NCI-H2171 (cell line): ENCODE measurements around the gene AGTR1.

Source experiments
- DNase-seq: peaks from one replicate; lab custom pipeline; 2025; lab: John Stamatoyannopoulos, UW

Gene AGTR1

GRCh38 chr3:148697306-148698189, at the start of gene AGTR1:
Gene AGTR1, plus strand, starts transcription at chr3:148697903. Its CDS starts 43,133 bp downstream, at chr3:148741036.
- DNase-seq: no peak

GRCh38 chr3:148648685-148649352, 48.9 kb upstream of the AGTR1 start:
- no peak for DNase-seq

GRCh38 chr3:148651549-148651948, 46.2 kb upstream of the AGTR1 start:
- DNase-seq: no peak

DNA sequence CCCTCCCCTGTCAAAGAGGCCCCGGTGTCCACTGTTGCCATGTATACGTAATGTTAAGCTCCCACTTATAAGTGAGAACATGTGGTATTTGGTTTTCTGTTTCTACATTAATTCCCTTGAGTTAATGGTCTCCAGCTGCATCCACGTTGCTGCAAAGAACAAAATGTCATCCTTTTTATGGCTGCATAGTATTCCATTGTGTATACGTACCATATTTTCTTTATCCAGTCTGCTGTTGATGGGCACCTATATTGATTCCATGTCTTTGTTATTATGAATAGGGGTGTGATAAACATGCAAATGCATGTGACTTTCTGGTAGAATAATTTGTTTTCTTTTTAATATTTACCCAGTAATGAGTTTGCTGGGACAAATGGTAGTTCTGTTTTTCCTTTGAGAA, 43.3 kb upstream of the AGTR1 start:
- DNase-seq: no peak

GRCh38 chr3:148657470-148657869, 40.2 kb upstream of the AGTR1 start:
- DNase-seq: no peak

GRCh38 chr3:148659512-148659911, 38.2 kb upstream of the AGTR1 start:
- DNase-seq: no peak

- DNase-seq: no peak
Observed at GRCh38 chr3:148680289-148680688, 17.4 kb upstream of the AGTR1 start.

DNA sequence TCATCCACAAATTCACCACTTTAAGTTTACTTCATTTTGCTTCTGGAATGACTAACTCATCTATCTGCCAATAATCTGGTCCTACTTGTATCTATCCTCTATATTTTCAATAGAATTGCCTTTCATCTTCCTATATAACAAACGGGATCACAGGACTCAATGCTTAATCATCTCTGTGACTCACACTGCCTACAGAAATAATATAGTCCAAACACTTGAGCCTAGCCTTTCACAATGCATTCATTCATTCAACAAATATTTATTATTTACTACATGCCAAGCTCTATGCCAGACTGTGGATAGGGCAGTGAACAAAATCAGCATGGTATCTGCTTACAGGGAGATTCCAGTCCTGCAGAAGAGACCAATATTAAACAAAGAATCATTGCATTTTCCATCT, 16.6 kb upstream of the AGTR1 start:
- no peak for DNase-seq

DNA sequence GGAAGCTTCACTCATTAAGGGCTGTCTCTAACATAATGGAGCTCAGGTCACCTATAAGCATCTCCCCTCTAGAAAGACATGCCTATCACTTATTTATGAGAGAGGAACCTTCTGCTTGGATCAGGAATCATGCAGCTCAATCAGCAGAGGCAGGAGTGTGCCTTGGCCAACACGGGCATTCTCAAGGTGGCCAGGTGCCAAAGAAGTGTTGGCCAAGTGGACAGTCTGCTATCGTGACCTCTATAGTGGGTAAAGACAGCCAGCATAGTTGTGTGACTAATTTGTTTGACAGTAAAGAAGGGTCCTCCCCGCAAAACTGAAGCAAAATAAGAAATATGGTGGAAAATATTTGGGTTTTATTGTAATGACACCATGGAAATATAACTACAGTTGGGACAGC, 14.7 kb upstream of the AGTR1 start:
- DNase-seq: no peak

DNA sequence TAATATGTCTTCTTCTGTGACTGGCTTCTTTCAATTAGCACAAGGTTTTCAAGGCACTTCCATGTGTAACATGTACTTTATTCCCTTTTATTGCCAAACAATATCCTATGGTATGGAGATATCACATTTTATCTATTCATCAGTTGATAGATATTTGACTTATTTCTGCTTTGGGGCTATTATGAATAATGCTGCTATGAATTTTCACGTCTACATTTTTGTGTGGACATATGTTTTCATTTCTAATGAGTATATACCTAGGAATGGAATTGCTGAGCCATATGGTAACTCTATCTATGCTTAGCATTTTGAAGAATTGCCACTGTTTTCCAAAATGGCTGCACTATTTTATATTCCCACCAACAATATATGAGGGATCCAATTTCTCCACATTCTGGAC, 3.6 kb upstream of the AGTR1 start:
- DNase-seq: no peak

GRCh38 chr3:148698190-148698810, 597 bp downstream of the AGTR1 start:
- no peak for DNase-seq

DNA sequence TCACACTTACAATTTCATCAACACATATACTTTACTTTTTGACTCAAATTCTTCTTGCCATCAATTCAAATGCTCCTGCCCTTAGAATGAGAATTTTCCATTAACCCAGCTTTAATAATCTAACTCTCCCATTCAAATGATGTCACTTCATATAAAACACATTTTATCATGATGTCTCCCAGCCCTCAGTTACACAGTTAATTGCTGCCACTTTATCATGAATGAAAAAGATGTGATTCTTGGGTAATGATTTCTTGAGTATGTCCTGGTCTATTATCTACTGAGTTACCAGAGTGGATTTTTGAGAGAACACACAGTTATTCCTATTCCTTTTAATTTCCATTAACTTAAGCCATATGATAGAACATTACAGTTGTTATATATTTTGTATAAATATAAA, 7.6 kb downstream of the AGTR1 start:
- no peak for DNase-seq

GRCh38 chr3:148707601-148708380, 10.1 kb downstream of the AGTR1 start:
- DNase-seq: no peak

DNA sequence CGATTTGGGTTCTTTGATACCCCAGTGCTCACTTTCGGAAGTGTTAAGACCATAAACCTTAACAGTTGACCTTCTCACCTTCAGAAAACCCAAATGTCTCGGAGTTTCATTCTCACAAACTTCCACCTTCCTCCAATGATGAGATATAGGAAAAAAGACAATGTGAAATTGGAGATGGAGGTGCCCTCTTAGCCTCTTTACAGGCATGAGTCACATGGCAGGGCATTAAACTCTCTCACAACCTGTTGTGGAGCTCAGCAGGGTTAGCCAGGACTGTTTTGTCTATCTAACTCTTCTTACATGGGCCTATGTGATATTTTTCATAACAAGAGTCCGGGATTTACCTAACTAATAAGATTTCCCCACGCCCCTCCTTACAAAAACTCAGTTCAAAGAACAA, 10.7 kb downstream of the AGTR1 start:
- no peak for DNase-seq

DNA sequence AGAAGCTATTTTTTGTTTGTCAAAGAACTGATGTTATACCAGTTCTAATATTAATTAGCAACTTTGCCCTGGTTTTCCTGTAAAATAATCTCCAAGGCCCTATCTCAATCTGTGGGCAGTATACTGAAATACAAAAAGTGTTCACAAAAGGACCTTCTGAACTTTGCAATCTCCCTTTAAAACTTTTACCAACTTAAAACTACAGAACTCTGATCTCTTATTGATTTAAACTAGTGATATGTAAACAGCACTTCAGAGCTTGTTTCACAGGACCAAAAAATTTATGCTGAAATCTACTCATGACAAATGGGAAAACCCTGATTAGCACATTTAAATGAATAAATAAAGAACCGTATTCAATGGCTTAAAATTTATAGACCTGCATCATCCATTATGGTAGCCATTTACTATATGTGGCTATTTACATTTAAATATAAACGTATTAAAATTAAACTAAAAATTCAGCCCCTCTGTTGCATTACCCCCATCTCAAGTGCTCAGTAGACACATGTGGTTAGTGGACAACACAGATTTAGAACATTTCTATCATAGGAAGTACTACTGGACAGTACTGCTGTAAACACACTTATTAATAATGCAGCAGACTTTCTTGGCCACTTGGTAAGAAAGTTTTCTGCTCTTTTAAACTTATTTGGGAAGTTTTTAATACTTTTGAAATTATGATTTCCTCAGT, 12.0 kb downstream of the AGTR1 start:
- DNase-seq: no peak

- DNase-seq: no peak
Observed at GRCh38 chr3:148710665-148711064, 13.0 kb downstream of the AGTR1 start.

DNA sequence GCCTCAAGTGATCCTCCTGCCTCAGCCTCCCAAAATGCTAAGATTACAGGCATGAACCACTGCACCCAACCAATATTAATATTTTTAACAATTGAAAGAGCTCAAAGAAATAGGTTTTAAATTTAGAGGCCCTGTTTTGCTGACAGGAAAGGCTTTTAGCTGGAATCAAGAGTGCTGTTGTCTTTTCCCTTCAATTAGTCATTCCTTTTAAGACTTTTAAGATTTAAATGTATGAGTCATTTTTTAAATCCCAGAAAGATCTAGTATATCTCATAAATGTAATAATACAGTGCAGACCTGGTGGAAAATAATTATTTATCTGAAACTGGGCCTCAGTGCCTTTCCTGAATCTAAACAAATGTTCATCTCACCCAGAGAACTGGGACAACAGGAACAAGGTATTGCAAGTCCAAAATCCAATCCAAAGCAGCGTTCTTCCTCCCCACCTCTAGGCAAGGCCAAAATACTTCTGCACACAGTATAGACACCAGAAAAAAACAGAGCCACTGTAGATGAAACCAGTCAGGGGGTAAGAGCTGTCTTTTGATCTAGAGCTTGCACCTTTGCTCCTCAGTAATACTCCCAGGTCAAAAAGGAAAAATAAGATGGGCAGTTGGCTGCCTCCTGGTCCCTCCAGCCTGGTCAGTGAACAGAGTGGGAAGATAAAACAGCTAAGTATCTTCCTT, 14.4 kb downstream of the AGTR1 start:
- no peak for DNase-seq

DNA sequence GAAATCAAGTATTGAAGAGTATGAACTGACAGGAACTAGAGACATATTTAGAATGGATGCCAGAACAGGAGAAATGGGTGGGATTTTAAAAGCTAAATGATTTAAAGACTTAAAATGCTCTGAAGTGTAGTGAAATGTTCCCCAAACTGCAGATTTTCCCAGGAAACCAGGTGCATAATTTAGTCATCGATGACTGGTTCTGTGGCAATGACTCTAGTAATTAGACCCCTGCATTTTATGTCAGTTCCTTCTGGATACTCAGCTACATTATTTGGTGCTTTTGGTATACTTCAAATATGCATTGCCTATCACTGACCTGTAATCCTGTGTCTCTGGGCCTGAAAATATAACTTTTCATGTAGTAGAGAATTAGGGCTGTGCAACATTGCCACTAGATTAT, 16.8 kb downstream of the AGTR1 start:
- DNase-seq: no peak

- no peak for DNase-seq
Observed at GRCh38 chr3:148716657-148717056, 19.0 kb downstream of the AGTR1 start.

- DNase-seq: no peak
Observed at GRCh38 chr3:148717885-148718561, 20.3 kb downstream of the AGTR1 start.
